ENCODE data around the gene ZBTB8B.

- TF ChIP-seq, protein P1, sequence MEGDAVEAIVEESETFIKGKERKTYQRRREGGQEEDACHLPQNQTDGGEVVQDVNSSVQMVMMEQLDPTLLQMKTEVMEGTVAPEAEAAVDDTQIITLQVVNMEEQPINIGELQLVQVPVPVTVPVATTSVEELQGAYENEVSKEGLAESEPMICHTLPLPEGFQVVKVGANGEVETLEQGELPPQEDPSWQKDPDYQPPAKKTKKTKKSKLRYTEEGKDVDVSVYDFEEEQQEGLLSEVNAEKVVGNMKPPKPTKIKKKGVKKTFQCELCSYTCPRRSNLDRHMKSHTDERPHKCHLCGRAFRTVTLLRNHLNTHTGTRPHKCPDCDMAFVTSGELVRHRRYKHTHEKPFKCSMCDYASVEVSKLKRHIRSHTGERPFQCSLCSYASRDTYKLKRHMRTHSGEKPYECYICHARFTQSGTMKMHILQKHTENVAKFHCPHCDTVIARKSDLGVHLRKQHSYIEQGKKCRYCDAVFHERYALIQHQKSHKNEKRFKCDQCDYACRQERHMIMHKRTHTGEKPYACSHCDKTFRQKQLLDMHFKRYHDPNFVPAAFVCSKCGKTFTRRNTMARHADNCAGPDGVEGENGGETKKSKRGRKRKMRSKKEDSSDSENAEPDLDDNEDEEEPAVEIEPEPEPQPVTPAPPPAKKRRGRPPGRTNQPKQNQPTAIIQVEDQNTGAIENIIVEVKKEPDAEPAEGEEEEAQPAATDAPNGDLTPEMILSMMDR (IDR thresholded peaks at IDR 0.05; ENCODE audit: low read depth, low read length, poor library complexity, severe bottlenecking), result no peak
- no peak for TF ChIP-seq EZH2phosphoT487 (IDR thresholded peaks at IDR 0.05; ENCODE audit: borderline replicate concordance, low read length)
Observed at GRCh38 chr1:32468791-32469190, 3.9 kb downstream of the ZBTB8B start.

Data from DOHH2 (cell line).